Inflammatory macrophage treated with lipopolysaccharide for 4 hours (primary cell): Measurements from ENCODE around the gene TMEM121.

Experiments used
- DNase-seq: peaks from one replicate; pipeline ENCODE4 v3.0.0-alpha.2; 2020

The TMEM121 gene

GRCh38 chr14:105498430-105499255, 27.7 kb upstream of the TMEM121 start:
- no peak for DNase-seq

DNA sequence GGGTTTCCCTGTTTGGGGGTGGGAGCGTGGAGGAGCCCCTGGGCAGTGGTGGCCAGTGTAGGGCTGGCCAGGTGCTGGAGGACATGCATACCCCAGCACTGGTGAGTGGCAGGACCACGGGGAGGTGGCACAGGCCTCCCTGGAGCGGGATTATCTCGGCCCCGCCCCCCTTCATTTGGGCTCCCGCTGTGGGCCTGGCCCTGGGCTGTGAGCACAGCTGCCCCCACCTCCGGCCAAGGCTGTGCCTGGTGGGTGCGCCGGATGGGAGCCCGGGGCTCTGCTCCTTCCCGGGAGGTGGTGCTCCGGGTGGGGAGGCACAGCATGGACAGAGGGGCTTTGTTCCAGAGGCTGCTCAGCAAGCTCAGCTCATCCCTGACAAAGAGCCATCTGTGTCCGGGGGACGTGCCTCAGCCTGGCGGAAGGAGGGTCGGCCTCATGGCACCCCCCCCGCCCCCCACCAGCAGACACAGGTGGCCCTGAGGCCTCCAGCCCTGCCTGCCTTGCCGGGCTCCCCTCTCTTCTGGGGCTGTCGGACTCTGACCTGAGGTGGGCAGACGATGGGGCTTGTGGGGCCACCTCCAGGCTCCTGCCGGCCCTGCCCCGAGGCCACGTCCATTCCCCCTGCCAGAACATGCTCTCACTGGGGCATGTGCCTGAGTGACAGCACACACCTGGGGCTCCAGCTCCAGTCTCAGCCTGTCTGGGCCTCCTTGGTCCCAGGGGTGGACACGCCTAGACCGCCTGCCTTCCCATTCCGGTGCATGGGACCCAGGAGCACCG, 26.9 kb upstream of the TMEM121 start:
- DNase-seq = no peak

GRCh38 chr14:105500036-105500725, 26.2 kb upstream of the TMEM121 start:
- no peak for DNase-seq

- no peak for DNase-seq
Measured at GRCh38 chr14:105500726-105501101, 25.7 kb upstream of the TMEM121 start.

GRCh38 chr14:105501504-105502291, 24.7 kb upstream of the TMEM121 start:
- no peak for DNase-seq

DNA sequence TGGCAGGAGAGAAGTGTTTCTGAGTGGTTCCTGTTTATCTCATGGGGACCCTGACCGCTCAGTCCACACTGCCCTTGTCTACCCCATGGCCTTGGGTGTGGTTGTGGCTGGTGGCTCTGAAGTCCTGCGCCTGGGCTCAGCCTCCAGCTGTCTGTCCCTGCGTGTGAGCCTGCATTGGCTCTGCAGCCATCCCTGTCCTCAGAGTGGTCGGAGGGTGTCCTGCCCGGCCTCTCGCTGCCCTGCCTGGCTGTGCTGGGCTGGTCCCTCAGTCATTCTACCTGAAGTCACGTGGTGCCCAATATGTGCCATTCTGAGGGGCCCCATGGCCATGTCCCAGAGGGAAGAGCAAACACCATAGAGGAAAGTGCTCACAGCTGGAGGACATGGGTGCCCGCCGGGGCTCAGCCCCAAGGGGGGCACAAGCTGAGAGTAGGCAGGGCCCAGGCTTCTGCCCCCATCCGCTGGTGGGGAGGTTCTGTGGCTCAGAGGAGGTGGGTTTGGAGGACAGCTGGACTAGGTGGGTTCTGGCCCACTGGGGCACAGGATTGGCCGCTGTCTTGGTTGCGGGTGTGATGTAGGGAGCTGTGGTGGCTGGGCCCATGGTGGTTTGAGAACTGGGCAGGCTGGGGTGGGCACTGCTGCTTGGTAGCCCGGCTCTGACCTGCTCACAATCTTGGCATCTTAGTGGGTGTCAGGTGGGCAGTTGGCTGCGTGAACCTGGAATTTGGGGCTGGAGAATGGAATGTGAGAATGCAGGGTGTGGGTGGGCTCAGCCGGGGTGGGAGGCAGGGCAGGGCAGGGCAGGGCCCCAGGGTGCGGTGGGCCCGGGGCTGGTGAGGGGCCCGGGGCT, 23.7 kb upstream of the TMEM121 start:
- no peak for DNase-seq

DNA sequence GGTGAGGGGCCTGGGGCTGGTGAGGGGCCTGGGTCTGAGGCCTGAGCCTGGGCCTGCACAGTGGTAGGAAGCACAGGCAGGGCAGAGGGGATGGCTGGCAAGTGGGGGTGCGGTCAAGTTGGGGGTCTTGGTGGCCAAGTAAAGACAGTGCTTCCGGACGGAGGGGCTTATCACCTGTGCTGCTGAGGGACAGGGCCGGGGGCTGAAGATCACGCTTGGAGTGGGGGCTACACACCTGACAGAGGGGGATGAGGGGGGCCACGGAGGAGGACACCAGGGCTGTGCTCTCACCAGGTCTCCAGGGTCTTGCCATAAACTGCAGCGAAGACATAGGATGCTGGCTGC, 23.1 kb upstream of the TMEM121 start:
- DNase-seq = no peak

- DNase-seq = no peak
Measured at GRCh38 chr14:105503935-105504692, 22.3 kb upstream of the TMEM121 start.

DNA sequence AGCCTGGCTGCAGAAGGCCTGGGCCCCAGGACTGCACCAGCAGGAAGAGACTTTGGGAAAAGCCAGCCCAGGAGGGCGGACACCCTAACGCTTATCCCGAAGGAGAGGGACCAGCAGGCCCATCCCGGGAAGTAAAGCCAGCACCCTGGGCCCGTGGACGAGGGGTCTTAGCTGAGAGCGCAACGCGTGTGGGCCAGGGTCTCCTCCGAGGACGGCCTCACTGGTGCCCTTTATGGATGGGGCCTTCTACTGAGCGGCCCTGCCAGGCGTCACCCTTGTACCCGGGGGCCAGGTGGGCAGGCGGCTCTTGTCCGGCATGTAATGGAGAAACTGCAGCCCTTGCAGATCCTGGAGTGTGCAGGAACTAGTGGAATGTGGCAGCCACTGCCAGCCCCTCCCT, 21.3 kb upstream of the TMEM121 start:
- DNase-seq = no peak

- DNase-seq = no peak
Measured at GRCh38 chr14:105507247-105507646, 19.1 kb upstream of the TMEM121 start.

- DNase-seq = no peak
Measured at GRCh38 chr14:105508069-105508468, 18.3 kb upstream of the TMEM121 start.

DNA sequence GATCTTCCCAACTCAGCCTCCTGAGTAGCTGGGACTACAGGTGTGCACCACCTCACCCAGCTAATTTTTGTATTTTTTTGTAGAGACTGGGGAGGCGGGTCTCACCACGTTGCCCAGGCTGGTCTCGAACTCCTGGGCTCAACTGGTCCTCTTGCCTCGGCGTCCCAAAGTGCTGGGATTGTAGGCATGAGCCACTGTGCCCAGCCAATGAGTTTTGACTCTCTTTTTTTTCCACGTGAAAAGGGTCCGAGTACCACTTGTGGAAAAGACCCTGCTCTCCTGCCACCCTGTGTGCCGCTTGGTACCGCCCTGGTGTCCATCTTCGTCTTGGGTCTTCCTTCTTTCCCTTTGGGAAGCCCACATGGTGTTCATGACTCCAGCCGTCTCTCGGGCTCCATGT, 17.8 kb upstream of the TMEM121 start:
- DNase-seq = no peak

GRCh38 chr14:105517096-105517495, 9.3 kb upstream of the TMEM121 start:
- DNase-seq = no peak

- no peak for DNase-seq
Measured at GRCh38 chr14:105519946-105520698, 6.3 kb upstream of the TMEM121 start.

DNA sequence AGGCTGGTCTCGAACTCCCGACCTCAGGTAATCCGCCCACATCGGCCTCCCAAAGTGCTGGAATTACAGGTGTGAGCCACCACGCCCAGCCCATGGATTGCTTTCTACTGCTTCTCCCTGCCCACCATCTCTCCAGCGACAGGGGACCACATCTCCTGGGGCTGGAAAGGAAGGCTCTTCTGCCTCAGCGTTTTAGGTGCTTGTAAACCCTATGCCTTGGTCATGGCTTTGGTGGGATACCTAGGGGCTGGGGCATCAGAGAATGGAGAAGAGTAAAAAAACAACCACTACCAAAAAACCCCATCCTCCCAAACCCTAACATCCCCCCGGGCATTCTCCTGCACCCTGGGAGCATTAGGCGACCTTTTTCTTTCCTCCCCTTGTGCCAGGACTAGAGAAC, 1.1 kb upstream of the TMEM121 start:
- no peak for DNase-seq

- DNase-seq = no peak
Measured at GRCh38 chr14:105526776-105527380, 495 bp downstream of the TMEM121 start.

DNA sequence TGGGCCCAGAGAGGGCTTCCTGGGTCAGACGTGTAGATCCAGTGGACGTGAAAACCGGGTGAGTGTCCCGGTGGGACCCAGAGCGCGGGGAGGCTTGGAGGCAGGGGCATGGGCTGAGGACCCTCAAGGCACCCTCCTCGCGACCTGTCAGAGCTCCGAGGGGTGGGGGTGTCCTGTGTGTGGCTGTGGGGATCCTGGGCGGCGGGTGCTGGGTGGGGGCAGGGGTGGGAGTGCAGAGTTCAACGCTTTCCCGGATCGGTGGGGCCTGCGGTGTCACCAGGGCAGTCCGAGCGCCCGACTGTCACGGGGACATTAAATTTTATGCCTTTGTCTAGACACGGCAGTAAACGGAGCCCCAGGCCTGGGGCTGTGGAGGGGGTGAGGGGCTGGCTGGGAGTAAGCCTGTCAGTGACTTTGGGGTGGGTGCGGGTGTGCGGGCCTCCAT, 1.0 kb downstream of the TMEM121 start:
- DNase-seq = no peak

- DNase-seq = peak; percentile 67
Measured at GRCh38 chr14:105527826-105528585, 1.6 kb downstream of the TMEM121 start.
